Colon (tissue), 2 donors: ENCODE data around the gene SLC27A3.
"Not testable (repeated sequence)": the region's sequence is repeated elsewhere in the genome, so short reads cannot be mapped to it uniquely, and the experiment has no call there.

ENCODE experiments used
- FAIRE-seq: peaks from 2 replicates; lab custom pipeline; 2012; peaks lifted over from hg19 to GRCh38; lab: Jason Lieb, UNC
- donor health status: control.
- donor health status: control.

The SLC27A3 gene

GRCh38 chr1:153780551-153780950 is 5.3 kb downstream of the SLC27A3 start:
- FAIRE-seq: no peak

DNA sequence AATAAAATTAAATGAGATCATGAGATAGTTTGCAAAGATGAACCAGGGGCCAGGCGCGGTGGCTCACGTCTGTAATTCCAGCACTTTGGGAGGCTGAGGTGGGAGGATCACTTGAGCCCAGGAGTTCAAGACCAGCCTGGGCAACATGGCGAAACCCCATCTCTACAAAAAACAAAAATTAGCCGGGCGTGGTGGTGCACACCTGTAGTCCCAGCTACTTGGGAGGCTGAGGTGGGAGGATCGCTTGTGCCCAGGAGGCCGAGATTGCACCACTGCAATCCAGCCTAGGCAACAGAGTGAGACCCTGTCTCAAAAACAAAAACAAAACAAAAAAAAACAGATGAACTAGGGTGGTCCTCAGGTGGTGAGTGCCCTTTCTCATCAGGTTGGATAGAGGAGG is 7.4 kb downstream of the SLC27A3 start:
- FAIRE-seq: not testable (repeated sequence)

GRCh38 chr1:153783233-153784190 is 8.3 kb downstream of the SLC27A3 start:
- FAIRE-seq: no peak

GRCh38 chr1:153786038-153786790 is 11.0 kb downstream of the SLC27A3 start:
- FAIRE-seq: no peak

GRCh38 chr1:153789478-153790034 is 14.3 kb downstream of the SLC27A3 start:
- no peak for FAIRE-seq

- no peak for FAIRE-seq
Measured at GRCh38 chr1:153790313-153790965, 15.2 kb downstream of the SLC27A3 start.

GRCh38 chr1:153790966-153791647 is 15.9 kb downstream of the SLC27A3 start:
- no peak for FAIRE-seq

DNA sequence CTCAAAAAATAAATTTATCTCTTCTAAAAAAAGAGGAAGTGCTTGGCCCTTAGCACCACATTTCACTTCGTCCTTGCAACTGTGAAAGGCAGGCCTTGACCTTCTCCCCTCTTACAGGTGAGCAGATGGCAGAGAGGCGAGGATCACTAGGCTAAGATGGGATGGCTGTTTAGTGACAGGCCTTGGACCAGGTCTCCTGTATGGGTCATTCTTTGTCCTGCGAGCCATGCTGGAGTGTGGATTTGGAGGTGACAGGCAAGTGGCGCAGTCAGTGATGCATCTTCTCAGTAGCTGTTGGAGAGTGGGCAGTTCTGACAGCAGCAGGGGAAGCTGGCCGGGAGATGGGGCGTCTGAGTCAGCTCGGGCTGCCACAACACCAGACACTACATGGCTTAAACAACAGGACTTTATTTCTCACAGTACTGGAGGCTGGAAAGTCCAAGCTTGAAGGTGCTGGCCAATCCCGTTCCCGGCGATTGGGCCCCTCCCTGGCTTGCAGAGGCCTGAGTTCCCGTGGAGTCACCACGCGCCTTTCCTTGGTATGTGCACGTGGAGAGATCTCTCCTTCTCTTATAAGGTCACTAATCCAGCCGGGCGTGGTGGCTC is 16.5 kb downstream of the SLC27A3 start:
- no peak for FAIRE-seq

DNA sequence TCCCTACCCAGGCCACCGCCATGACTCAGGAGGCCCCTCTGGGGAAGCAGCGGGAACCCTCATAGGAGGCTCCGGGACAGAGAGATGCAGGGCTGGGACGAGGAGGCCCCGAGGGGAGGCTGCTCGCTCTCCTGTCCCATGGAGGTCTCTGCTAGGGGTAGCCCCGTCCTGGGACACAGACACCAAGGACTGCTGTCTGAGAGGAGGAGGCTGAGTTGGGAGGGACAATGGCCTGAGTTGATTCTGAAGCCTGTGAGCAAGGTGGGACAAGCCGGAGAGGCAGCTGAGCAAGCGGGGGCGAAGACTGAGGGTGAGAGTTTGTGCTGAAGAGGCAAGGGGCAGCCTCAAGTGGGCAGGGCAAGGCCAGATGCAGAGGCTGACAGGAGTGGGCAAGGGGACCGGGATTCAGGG is 17.4 kb downstream of the SLC27A3 start:
- no peak for FAIRE-seq

GRCh38 chr1:153793261-153793972 is 18.2 kb downstream of the SLC27A3 start:
- no peak for FAIRE-seq

- FAIRE-seq: no peak
Measured at GRCh38 chr1:153793973-153794615, 18.9 kb downstream of the SLC27A3 start.

DNA sequence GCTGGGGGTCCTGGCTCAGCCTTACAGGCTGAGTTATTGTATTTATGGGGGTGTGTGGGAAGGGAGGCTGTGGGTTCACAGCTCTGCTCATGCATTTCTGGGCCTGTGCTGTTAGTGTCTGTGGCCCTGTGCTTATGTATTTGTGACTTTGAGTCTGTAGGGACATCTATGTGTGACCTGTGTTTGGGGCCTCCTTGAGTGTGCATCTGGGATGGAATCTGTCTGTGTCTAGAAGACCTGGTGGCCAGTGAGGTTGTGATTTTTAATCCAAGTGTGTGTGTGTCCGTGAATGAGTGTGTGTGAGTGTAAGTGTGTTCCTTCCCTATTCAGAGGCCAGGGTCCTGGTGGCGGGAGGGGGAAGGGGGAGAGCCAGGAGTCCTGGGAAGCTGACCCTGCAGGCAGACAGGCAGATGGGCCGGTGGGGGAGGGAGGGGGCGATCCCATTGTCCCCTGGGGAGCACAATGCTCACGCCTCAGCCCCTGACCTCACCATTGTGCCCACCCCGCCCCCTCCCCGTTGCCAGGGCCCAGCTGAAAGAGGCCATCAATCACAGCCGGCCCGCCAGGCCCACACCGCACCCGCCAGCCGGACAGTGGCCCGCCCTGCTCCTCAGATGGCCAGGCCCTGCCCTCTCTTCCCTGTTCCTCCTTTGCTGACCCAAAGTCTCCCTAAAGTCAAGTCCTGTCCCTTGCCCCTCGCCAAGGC is 19.6 kb downstream of the SLC27A3 start:
- FAIRE-seq: no peak

DNA sequence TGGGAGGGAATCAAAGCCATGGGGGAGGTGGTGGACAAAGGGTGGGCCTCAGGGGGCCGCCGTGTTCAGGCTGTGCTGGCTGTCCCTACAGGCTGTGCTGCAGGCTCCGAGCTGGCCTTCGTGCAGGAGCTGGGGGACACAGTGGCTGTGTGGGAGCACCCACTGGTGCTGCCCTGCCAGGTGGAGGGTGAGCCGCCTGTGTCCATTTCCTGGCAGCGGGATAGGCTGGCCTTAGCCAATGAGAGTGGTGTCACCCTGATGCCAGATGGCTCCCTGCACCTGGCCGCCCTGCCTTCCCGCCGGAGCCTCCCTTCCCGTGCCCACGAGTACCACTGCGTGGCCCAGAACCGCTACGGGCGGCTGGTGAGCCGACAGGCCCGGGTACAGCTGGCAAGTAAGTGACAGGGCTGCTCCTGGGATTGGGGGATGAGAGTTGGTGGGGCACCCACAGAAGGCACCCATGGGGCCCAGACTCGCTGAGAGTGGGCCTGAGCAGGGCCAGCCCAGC is 20.2 kb downstream of the SLC27A3 start:
- FAIRE-seq: no peak

DNA sequence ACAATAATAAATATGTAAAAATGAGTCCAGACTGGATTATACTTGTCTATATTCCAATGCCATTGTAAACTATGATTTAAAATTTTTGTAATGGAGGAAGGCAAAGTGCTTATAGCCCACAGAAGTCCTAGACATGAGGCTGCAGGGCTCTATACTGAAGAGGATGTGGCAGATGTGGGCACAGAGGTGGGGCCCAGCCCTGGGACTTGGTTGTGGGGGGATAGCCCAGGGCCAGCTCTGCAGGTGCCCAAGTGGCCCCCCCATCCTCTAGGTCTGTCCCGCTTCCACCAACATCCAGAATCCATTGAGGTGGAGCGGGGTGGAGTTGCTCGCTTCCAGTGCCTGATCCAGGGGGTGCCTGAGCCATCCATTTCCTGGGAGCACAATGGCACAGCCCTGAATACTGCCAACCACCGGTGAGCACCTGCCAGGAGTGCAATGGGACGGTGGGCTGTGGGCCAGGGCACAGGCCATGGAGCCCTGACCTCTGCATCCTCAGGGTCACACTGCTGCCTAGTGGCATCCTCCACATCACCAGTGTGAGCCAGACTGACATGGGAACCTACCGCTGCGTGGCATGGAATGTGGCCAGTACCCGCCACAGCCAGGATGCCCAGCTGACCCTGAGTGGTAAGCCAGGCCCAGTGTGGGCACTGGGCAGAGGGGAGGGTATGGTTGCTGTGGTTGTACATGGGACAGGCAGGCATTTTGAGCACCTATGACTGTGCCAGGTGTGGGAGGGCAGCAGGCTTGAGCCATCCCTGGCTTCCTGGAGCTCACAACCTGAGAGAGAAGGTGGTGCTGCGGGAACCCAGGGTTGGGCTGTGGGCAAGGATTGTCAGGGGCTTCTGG is 21.0 kb downstream of the SLC27A3 start:
- FAIRE-seq: no peak

GRCh38 chr1:153796786-153797659 is 21.8 kb downstream of the SLC27A3 start:
- FAIRE-seq: no peak

DNA sequence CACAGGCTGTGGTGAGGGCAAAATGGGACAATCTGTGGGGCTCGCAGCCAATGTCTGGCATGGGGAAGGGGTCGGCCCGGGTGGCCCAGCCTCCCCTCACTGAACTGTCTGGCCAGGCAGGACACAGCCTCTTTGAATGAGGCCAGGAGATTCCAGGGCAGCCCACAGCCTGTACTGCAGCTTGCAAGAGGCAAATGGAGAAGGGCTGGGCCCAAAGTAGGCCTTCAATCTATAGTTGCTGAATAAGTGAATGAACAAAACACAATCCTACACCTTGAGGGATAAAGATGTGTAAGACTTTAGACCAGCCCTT is 23.2 kb downstream of the SLC27A3 start:
- no peak for FAIRE-seq

- no peak for FAIRE-seq
Measured at GRCh38 chr1:153799016-153799415, 23.8 kb downstream of the SLC27A3 start.
